ENCODE data around the gene HOXA11. TPM values are rescaled to one million over a fixed set of nuclear protein-coding genes. Genes with fewer than 3 reads are reported as not detected.

The HOXA11 gene
- polyA plus RNA-seq, 4 donors = 35.0 to 41.3 (median 39.7) TPM

DNA sequence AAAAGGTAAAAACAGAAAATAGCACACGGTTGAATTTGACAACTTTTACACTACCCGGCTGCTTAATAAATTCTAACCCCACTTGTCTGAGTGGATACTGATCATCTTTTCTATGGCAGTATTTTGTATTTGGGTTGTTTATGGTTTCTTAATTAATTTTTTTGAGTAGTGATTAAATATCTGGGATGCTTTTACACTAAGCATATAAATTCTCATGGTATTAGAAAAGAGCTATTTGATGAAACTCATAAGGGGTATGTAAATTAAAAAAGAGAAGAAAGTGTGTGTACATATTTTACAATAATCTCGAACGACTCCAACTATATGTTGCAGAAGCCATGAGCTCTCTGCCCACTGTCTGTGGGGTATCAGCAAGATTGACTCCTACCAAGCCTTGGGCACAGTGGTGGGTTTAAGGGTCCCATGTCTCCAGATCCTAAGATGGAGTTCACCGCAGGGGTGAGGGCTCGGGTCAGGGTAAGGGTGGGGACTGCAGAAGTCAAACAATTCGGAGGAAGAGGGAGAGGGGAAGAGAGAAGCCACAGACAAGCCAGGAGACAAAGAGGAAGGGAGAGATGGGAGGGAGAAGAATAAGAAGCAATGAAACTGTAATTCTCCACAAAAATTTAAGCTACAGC, 22.4 kb upstream of the HOXA11 start:
- DNase-seq (ENCODE audit: low read depth in 4 of 4, low spot score in 3 of 4) = no peak

DNA sequence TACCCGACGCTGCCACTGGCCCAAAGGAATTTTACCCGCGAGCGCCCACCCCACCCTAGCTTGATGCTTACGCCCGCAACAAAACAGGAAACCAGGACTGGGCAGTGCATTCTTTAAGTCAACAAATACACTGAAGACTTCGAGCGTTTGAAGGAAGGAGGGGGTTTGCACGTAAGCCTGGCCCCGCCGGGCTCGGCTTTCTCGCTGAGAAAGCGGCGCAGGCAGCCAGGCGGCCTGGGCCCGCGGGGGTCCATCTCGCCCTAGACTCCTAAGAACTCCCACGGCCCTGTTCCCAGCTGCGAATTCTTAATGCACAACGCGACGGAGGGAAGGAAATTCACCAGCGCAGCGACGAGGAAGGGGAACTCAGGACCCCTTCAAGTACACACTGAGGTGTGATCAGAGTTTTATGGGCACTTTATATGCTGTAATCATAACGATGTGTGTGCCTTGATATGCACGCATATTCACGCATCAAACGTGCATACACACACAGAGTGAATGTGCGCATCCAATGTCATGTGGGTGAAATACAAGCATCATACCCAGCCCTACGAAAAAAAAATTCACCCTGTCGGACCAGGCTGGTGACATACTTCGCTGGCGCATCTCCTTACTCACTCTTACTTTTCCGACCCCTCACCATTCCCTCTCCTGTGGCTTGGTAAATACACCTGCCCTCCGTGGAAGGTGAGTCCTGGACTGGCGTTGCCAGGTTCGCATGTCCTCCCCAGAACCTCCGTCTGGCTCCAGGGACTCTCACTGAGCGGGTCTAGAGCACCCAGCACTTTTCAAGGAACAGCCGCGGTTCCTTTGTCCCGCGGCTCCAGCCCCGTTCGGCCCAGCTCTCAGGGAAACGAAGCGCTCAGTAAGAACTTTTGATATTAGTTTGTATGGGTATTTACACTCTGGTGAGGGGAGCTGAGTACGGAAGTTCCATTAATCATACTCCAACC, 20.6 kb upstream of the HOXA11 start:
- DNase-seq (ENCODE audit: low read depth in 4 of 4, low spot score in 3 of 4) = no peak

DNA sequence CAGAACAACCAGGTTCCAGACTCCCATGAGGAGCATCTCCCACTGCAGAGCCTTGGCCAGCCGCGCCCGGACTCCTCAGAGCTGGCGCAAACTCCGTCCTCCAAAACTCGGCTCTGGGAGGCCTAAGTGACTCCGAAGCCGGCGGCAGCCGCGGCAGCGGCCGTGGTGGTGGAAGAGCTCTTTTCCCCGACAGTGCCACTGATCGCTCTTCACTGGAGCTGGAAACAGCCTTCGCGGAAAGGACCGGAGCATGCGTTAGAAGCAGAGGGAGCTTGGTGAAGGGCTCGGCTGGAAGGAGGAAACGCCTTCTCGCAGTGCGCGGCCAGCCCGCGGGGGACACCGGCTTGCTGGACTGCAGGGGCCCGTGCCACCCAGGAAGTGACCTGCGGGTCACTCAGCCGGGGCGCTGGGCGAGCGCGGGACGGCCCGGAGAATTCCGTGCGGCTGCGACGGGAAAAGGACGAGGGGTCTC, 19.9 kb upstream of the HOXA11 start:
- DNase-seq (ENCODE audit: low read depth in 4 of 4, low spot score in 3 of 4) = no peak

DNA sequence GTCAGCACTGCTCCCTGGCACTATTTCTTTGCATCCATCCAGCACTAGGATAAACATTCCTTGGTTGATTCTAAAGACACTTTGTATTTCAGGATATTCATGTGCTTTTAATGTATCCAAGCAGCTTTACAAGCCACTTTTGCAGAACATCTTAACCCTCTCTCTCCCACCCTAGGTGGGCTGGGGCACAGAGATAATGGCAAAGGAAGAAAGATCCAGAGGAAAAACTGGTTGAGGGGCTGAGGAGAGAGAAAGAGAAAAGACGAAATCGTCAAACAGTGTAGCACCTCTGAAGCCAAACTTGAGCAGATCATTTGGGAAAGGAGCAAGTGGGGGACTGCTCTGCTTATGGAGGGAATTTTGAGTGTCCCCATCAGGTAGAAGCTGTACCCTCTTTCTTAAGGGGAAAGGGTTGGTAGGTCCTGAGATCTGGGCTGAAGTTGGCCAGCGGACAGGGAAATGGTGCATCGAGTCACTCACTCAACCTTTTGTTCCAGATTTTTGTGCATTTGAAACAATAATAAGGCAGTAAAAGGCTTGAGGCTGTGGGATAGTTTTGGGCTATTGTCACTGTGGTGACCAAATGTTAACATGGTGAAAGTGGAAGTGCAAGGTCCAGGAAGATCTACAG, 19.0 kb upstream of the HOXA11 start:
- no peak for DNase-seq (ENCODE audit: low read depth in 4 of 4, low spot score in 3 of 4)

DNA sequence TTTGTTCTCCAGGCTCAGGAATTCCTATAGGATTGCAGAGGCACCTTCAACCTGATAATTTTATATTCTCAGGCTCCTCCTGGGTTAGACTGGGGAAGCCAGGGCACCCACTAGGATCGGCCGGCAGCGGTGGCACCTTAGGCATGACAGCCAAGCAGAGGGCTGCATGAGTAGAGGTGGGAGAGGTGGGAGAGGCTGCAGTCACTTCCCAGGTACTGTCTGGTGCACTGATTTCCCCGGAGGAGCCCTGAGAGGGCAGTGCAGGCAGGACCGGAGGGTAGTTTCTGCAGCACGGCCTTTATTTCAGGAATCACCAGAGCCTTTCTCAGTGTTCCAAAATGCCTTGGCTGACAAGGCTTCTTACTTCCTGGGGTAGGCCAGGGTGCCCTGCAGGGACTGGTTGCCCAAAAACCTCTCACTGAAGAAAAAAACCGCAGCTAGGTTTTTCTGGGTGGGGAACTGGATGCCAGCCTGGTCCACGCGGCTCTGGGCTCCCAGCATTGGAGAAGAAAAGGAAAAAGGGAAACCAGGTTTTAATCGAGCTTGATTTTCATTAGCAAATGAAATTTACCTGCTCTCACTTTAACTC, 18.4 kb upstream of the HOXA11 start:
- DNase-seq (ENCODE audit: low read depth in 4 of 4, low spot score in 3 of 4) = no peak

DNA sequence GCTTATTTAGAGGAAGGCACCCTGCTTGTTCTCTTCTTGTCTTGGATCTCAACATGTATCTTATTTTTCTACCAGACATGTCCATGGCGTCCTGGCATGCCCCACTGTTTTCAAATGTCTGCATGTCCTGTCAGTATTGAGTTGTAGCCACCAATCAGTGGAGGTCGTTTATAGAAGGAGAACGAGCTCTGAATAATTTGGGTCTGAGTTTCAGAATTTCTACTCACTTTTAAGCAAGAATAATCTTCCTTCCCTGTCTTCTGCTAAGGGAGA, 17.8 kb upstream of the HOXA11 start:
- DNase-seq (ENCODE audit: low read depth in 4 of 4, low spot score in 3 of 4) = no peak

DNA sequence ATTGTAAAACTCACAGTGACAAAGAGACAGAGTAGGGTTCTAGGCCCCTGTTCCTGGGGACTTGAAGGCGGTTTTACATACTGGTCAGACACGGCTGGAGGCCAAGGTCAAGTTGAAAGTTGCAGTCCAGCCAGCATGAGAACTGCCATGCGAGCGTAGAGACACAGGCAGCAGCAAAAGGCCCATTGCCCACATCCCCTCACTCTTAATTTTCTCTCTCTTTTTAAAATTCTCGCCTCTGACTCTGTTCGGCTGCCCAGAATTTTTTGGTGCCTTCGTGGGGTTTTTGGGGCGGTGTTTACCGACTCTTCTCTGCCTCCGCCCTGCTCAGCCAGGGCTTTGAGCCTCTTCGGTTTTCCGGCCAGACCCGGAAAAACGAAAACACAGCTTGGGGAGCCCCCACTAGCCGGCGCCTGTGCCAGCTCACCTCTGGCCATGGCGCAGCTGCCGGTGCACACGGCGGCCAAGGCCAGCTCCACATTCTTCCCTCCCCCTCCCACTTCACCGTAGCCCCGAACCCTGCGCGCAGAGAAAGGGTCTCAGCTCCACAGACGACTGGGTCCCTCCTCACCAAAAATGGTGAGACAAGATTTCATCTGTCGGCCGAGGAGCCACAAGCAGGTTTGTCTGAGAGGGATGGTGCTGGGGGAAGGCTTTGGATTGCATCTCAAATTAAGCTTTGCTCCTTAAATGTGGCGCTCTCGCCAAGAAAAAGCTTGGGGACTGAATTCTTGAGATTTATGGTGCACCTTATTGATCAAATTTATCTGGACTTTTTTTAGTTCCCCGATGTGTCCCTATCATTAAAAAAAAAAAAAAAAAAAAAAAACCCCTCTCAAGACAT, 17.2 kb upstream of the HOXA11 start:
- DNase-seq (ENCODE audit: low read depth in 4 of 4, low spot score in 3 of 4) = no peak

DNA sequence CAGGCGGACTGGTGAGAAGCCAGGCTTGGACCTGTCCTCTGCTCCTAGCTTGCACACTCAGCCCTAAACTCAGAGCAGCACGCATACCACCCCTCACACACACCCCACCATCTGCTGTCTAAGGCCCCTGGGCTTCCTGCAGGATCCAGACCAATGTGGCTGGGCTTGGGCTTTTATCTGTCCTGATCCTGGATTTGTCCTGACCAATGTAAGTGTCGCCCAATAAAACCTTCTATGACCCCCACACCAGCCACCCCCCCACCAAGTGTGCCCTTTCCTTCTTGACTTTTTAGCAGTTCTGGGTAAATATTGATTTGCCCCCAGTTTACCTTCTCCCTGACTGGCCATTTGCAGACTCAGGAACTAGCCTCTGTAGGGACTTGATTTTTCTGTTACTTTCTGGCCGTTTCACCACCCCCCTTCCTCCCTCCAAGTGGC, 16.6 kb upstream of the HOXA11 start:
- no peak for DNase-seq (ENCODE audit: low read depth in 4 of 4, low spot score in 3 of 4)

DNA sequence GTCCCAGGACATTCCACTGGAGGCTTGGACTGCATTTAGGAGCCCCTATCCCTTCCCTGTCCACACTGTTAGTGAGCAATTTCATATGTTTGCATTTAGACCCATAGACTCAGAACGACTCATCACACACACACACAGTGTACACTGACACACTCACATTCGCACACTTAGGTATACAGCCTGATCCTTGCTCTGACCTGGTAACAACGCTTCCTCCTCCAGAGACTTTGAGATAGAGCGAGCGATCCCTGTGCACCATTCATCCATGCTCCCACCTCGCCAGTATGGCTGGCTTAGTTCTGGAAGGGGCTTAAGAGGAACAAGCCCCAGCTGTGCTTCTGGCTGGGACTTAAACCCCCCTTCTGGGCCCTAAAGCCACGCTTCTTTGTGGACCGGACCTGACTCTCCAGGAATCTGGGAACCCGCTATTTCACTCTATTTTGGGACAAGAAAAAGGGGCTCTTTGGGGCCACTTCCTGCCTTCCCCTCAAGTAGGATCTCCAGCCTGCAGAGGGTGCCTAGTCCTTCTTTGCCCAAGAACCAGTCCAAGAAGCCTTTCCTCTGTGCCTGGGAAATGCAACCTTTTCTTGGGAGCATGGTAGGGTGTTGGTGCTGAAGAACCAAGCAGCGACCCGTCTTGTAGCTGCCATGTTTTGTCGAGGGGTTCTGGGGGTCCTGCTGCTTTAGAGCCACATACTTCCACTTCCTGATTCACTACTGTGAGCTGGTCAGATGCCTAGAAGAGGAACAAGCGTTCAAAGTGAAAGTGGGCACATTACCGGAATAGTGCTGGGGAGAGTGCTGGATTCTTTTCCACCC, 15.9 kb upstream of the HOXA11 start:
- no peak for DNase-seq (ENCODE audit: low read depth in 4 of 4, low spot score in 3 of 4)

DNA sequence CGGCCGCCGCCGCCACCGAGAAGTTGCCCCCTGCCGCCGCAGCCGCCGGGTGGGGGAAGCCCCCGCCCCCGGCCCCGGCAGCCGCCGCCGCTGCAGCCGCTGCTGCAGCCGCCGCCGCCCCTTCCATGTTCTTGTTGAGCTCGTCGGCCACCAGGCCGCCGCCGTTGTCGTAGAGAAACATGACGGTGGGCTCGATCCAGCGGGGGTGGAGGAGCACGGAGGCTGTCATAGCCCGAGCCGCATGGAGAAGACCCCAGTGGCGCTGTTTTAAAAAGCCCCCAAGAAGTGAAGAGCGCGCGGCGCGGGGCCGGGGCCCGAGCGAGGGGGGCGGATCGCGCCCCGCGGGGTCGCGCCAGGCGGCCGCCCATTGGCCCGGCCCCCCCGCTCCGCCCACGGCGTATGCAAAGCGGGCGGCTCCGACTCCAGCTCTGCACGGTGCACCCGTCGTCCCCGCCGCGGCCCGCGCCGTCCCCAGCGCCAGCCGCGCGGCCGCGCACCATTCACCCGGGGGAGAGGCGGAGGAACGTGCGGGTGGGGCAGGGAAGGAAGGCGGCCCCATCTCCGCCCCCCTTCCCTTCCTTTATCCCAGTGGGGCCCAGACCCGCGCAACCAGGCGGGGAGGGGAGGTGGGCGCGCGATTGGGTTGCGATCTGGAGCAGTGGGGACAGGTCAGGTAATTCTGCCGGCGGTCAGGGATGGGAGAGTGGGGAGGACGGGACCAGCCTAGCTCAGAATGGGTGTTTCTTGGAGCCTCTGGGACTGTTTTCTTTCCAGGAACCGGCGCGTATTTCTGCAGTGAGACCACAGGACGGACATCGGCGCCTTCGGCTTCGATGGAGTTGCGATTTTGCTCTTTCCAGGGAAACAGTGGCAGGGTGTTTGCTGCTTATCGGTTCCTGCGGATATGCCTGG, 15.1 kb upstream of the HOXA11 start, which contains the start of gene HOXA13:
Gene HOXA13, minus strand, starts transcription at position 243 of the 912 bp plus-strand sequence. Its CDS starts 14 bp downstream, at position 229.
- DNase-seq (ENCODE audit: low read depth in 4 of 4, low spot score in 3 of 4) = no peak

DNA sequence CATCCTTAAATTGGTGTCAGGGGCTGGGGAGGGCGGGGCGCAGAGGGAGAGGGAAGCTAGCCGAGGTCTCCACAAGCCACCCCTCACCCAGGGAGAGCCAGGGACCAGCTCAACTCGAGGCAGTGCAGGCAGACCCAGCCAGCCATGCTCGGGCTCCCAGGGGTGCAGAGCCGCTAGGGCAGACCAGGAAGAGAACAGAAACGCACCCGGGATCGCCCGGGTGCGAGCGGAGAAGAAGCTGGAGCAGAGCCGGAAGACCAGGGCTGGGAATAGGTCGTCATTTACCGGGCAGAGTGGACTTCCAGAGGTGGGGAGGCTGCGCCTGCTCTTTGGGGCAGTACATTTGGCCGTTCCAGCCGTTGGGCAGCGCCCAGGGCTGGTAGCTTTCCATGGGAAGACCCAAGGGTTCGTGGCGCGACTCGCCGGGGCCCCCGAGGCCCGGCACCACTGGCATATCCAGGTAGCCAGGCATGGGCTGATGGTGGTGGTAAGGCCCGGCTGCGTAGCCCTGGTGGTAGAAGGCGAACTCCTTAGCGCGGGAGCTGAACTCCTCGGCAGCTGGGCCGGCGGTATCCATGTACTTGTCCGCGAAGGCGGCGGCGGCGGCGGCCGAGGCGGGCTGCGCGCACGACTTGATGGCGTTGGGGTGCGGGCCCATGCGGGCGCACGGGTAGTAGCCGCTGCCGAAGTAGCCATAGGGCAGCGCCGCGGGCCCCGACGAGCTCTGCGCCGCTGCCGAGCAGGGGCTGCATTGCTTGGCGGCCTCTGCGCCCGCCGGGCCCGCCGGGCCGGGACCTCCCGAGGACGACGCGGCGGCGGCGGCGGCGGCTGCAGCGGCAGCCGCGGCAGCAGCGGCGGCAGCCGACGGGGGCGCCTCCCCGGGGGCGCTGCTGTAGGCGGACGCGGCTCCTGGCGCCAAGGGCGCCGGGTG, 14.1 kb upstream of the HOXA11 start:
- no peak for DNase-seq (ENCODE audit: low read depth in 4 of 4, low spot score in 3 of 4)

DNA sequence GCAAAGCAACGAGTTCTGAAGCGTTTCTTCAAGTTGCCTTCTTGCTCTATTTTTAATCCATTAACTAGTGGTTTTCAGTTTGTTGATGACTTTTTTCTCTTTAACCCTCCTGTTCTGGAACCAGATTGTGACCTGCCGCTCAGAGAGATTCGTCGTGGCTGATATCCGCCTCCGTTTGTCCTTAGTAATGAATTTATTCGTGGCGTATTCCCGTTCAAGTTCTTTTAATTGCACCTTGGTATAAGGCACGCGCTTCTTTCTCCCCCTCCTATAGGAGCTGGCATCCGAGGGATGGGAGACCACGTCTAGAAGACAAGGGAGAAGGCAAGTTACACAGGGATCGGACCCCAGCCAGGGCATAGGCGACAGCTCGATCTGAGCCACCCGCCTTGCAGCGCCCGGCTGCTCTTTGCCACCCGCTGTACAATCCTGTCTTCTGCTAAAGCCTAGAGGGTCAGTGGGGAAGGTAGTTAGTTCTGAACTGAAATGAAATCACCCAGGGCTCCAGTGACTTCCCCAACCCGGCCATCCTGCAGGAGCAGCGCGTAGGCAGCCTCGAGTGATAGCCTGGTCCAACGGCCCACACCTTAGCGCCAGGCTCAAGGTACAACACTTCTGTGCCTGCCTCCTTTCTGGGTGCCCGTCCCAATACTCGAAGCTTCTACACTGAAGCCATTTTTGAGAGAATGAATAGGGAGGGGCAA, 13.3 kb upstream of the HOXA11 start:
- DNase-seq (ENCODE audit: low read depth in 4 of 4, low spot score in 3 of 4) = peak in 1 of 4 donors; percentile 34

DNA sequence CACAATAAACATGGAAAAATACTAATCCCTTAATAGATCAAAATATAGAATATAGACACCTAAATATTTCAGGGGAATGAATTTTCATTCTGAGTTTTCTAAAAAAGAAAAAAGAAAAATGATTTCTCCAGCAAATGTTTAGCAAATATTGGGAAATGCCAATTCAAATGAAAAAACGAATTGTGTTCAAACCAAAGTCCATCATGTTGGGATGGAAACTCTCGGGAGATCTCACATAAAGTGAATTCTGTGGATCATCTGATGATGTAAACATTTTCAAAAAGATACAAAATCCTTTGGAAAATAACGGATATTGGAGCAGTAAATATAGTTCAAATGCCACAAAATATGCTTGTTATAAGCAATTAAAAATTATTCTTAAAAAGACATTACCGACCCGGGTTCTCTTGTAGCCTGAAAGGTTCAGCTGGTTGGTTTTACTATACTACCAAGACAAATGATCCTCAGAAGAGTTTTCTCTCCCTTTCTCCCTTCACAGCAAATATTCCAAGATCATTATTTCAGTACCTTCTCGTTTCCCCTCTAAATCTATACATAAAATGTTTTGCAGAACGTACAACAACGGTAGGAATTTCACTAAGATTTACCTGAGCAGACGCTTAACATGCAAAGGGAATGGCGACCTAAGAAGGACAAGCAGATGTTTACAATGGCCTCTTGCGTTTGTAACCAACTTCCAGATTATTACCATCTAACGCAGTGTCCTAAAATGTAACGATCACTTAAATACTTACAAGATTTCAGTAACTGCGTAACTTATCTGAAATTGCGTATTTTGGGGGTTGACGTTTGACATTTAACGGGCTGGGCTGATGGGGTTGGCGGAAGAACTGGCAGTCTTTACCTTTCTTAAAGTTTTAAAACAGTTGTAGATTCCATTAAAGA, 12.4 kb upstream of the HOXA11 start:
- peak in 1 of 4 donors; percentile 43 for DNase-seq (ENCODE audit: low read depth in 4 of 4, low spot score in 3 of 4)

DNA sequence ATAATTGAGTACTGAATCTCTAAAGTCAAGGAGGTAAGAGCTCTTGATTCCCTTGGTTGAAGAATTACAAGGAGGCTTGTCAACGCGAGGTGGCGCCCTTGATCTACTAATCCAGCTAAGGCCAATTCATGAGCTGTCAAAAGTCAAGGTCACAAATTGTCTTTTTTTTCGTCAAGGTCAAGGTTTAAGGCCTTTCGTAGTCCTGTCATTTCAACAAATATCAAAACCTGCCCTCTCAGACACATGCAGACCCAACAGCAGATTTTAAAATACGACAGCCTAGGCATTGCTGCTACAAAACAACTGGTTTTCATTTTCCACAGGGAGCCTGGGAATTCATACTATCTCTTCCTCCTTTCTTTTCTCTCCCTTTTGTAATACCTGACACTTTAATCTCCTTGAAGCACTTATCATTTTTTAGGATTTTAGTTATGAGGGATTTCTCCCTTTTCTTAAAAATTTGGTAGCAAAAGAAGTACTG, 11.3 kb upstream of the HOXA11 start:
- peak in 1 of 4 donors; percentile 79 for DNase-seq (ENCODE audit: low read depth in 4 of 4, low spot score in 3 of 4)

DNA sequence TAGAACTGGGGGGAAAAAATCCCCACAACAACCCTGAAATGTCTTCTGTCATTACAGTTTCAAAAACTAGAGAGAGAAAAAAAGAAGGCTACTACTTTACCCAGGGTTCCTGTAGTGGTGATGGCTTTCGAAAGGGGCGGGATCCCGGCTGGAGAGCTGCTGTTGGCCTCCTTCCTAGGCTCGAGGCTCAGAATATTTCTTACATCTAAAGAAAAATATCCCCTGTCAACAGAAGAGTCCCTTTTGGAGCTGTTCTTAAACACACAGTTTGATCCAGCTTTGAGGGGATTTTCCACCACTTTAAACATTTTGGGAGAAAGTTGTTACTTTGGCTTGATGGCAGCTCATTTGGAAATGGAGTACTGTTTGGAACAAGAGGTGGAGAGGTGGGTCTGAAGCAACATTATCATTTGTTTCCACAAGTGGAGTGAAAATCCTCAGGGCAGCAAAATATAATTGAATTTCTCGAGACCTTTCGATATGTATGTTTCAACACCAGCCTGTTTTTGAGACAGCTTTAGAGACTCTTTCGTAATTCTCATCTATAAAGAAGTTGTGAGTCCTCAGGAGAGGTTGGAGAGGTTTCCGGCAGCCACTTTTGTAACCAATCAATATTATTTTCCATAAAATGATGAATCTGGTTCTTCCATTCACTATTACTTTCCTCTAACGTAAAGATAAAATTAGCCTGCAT, 9.8 kb upstream of the HOXA11 start:
- no peak for DNase-seq (ENCODE audit: low read depth in 4 of 4, low spot score in 3 of 4)

Measured in right renal pelvis (tissue), 4 donors.